ENCODE data around the gene MAP3K7CL.

The MAP3K7CL gene

GRCh38 chr21:29168891-29169315, 38.5 kb downstream of the MAP3K7CL start:
- peak; percentile 63 for DNase-seq (ENCODE audit: low spot score)

- DNase-seq (ENCODE audit: low spot score) = no peak
Observed at GRCh38 chr21:29170944-29171343, 40.5 kb downstream of the MAP3K7CL start.

GRCh38 chr21:29172282-29172681, 41.8 kb downstream of the MAP3K7CL start:
- no peak for DNase-seq (ENCODE audit: low spot score)

- DNase-seq (ENCODE audit: low spot score) = no peak
Observed at GRCh38 chr21:29174607-29175013, 44.2 kb downstream of the MAP3K7CL start.

GRCh38 chr21:29175408-29176134, 45.1 kb downstream of the MAP3K7CL start:
- DNase-seq (ENCODE audit: low spot score) = no peak

- DNase-seq (ENCODE audit: low spot score) = no peak
Observed at GRCh38 chr21:29176471-29177120, 46.2 kb downstream of the MAP3K7CL start.

GRCh38 chr21:29177800-29178199, 47.4 kb downstream of the MAP3K7CL start:
- peak; percentile 44 for DNase-seq (ENCODE audit: low spot score)

- DNase-seq (ENCODE audit: low spot score) = no peak
Observed at GRCh38 chr21:29178926-29179325, 48.5 kb downstream of the MAP3K7CL start.

GRCh38 chr21:29179503-29179902, 49.1 kb downstream of the MAP3K7CL start:
- no peak for DNase-seq (ENCODE audit: low spot score)

GRCh38 chr21:29181799-29182470, 51.5 kb downstream of the MAP3K7CL start:
- peak; percentile 85 for DNase-seq (ENCODE audit: low spot score)

- peak; percentile 18 for DNase-seq (ENCODE audit: low spot score)
Observed at GRCh38 chr21:29182691-29183092, 52.2 kb downstream of the MAP3K7CL start.

- DNase-seq (ENCODE audit: low spot score) = peak; percentile 43
Observed at GRCh38 chr21:29184037-29184436, 53.6 kb downstream of the MAP3K7CL start.

GRCh38 chr21:29185172-29185571, 54.7 kb downstream of the MAP3K7CL start:
- no peak for DNase-seq (ENCODE audit: low spot score)

- DNase-seq (ENCODE audit: low spot score) = no peak
Observed at GRCh38 chr21:29185633-29186032, 55.2 kb downstream of the MAP3K7CL start.

- no peak for DNase-seq (ENCODE audit: low spot score)
Observed at GRCh38 chr21:29186246-29186645, 55.8 kb downstream of the MAP3K7CL start.

- DNase-seq (ENCODE audit: low spot score) = peak; percentile 81
Observed at GRCh38 chr21:29187944-29188343, 57.5 kb downstream of the MAP3K7CL start.

GRCh38 chr21:29189353-29189752, 58.9 kb downstream of the MAP3K7CL start:
- DNase-seq (ENCODE audit: low spot score) = no peak

GRCh38 chr21:29190923-29191331, 60.5 kb downstream of the MAP3K7CL start:
- DNase-seq (ENCODE audit: low spot score) = no peak

GRCh38 chr21:29193072-29193471, 62.6 kb downstream of the MAP3K7CL start:
- no peak for DNase-seq (ENCODE audit: low spot score)

- DNase-seq (ENCODE audit: low spot score) = peak; percentile 31
Observed at GRCh38 chr21:29193901-29194300, 63.5 kb downstream of the MAP3K7CL start.

- DNase-seq (ENCODE audit: low spot score) = no peak
Observed at GRCh38 chr21:29194342-29194741, 63.9 kb downstream of the MAP3K7CL start.

- DNase-seq (ENCODE audit: low spot score) = peak; percentile 43
Observed at GRCh38 chr21:29194847-29195246, 64.4 kb downstream of the MAP3K7CL start.

All from kidney tubule cell (primary cell).